Measurements from ENCODE around the gene MSN. TPM values are rescaled to one million over a fixed set of nuclear protein-coding genes. Genes with fewer than 3 reads are reported as not detected.
"Not testable (repeated sequence)": the region's sequence is repeated elsewhere in the genome, so short reads cannot be mapped to it uniquely, and the experiment has no call there.

Gene MSN
- total RNA-seq, 6 donors from 2014 or later: 160 to 508 (median 380) TPM

DNA sequence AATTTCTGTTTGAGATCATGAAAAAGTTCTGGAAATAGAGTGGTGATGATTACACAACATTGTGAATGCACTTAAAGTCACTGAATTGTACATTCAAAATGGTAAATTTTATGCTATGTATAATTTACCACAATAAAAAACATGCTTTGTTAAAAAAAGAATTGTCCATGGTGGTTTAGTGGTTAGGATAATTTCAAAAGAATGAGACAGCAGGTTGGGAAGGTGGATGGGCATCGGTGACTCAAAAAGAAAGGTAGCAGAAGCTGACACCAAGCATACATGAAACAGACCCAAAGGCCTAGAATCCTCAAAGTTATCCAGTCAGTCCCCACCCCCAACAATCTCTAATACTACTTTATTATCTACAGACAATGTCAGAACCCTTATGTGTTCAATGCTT is 91.1 kb downstream of the MSN start:
- no peaks in the 10 kb centered on the region for H3K9me3 ChIP-seq
- no peak overlapping the region for H3K27ac ChIP-seq
- TF ChIP-seq, protein P1, sequence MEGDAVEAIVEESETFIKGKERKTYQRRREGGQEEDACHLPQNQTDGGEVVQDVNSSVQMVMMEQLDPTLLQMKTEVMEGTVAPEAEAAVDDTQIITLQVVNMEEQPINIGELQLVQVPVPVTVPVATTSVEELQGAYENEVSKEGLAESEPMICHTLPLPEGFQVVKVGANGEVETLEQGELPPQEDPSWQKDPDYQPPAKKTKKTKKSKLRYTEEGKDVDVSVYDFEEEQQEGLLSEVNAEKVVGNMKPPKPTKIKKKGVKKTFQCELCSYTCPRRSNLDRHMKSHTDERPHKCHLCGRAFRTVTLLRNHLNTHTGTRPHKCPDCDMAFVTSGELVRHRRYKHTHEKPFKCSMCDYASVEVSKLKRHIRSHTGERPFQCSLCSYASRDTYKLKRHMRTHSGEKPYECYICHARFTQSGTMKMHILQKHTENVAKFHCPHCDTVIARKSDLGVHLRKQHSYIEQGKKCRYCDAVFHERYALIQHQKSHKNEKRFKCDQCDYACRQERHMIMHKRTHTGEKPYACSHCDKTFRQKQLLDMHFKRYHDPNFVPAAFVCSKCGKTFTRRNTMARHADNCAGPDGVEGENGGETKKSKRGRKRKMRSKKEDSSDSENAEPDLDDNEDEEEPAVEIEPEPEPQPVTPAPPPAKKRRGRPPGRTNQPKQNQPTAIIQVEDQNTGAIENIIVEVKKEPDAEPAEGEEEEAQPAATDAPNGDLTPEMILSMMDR (IDR thresholded peaks at IDR 0.05): no peak
- TF ChIP-seq POLR2A (IDR thresholded peaks at IDR 0.05): no peak
- TF ChIP-seq POLR2AphosphoS5 (IDR thresholded peaks at IDR 0.05): no peak
- no peak for TF ChIP-seq EP300 (IDR thresholded peaks at IDR 0.05)
- 58 to 93% methylated on average over 1 of the region's 1 CpG for WGBS, 2 donors
- H3K4me3 ChIP-seq: no peak overlapping the region
- H3K36me3 ChIP-seq: no peaks in the 10 kb centered on the region
- ATAC-seq (ENCODE audit: low FRiP score in 2 of 2): no peak
- H3K27me3 ChIP-seq: no peaks in the 10 kb centered on the region
- DNase-seq: no peak
- H3K4me1 ChIP-seq: no peaks in the 10 kb centered on the region

DNA sequence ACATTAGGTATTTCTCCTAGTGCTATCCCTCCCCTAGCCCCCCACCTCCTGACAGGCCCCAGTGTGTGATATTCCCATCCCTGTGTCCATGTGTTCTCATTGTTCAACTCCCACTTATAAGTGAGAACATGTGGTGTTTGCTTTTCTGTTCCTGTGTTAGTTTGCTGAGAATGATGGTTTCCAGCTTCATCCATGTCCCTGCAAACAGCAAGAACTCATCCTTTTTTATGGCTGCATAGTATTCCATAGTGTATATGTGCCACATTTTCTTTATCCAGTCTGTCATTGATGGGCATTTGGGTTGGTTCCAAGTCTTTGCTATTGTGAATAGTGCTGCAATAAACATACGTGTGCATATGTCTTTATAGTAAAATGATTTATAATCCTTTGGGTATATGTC is 92.1 kb downstream of the MSN start:
- H3K9me3 ChIP-seq; H3K4me1 ChIP-seq; H3K4me3 ChIP-seq; DNase-seq; H3K27ac ChIP-seq; ATAC-seq (ENCODE audit: low FRiP score in 2 of 2); H3K27me3 ChIP-seq; H3K36me3 ChIP-seq: not testable (repeated sequence)
- WGBS, 2 donors: 66 to 83% methylated on average over 1 of the region's 1 CpG

DNA sequence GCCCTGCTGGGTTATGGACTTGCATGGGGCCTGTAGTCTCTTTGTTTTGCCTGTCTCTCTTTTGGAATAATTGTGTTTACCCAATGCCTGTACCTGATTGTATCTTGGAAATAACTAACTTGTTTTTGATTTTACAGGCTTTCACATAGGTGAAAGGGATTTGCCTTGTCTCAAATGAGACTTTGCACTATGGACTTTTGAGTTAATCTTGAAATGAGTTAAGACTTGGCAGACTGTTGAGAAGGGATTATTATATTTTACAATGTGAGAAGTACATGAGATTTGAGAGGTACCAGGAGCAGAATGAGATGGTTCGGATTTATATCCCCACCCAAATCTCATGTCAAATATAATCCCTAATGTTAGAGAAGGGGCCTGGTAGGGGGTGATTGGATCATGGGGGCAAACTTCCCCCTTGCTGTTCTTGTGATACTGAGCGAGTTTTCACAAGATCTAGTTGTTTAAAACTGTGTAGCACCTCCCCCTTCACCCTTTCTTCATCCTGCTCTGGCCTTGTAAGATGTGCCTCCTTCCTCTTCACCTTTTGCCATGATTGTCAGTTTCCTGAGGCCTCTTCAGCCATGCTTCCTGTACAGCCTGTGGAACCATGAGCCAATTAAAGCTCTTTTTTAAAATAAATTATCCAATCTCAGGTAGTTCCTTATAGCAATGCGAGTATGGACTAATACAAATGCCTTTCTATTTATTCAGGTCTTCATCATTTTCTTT is 102.3 kb downstream of the MSN start:
- no peak for ATAC-seq (ENCODE audit: low FRiP score in 2 of 2)
- TF ChIP-seq EP300 (IDR thresholded peaks at IDR 0.05) (no peak), POLR2AphosphoS5 (IDR thresholded peaks at IDR 0.05) (no peak), POLR2A (IDR thresholded peaks at IDR 0.05) (no peak)
- TF ChIP-seq, protein P1 (IDR thresholded peaks at IDR 0.05): no peak

DNA sequence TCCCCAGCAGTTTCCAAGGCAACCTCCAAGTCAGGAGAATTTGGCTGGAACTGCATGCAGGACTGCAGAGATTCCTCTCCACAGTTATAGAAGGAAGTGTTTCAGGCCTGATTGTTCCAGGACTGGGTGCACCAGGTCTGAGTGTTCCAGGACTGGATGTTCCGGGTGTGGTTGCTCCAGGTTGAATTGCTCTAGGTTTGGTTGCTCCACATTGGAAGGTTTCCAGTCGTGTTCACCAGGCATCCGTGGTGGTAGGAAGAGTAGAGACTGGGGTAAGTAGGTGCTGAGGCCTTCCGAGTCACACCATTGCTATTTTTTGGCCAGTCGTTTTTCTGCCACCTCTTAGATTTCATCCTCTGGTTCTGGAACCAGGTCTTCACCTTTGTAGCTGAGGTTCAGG is 105.4 kb downstream of the MSN start:
- H3K27me3 ChIP-seq: no peaks in the 10 kb centered on the region
- H3K9me3 ChIP-seq: no peaks in the 10 kb centered on the region
- TF ChIP-seq EP300 (IDR thresholded peaks at IDR 0.05): no peak
- TF ChIP-seq, protein P1 (IDR thresholded peaks at IDR 0.05): no peak
- no peak for TF ChIP-seq POLR2AphosphoS5 (IDR thresholded peaks at IDR 0.05)
- TF ChIP-seq POLR2A (IDR thresholded peaks at IDR 0.05): no peak
- H3K4me3 ChIP-seq: no peak overlapping the region
- ATAC-seq (ENCODE audit: low FRiP score in 2 of 2) (no peak), DNase-seq (peak in 1 of 2 donors; percentile 29)
- no peaks in the 10 kb centered on the region for H3K4me1 ChIP-seq
- H3K36me3 ChIP-seq: no peaks in the 10 kb centered on the region
- 78 to 80% methylated on average over 2 to 5 of the region's 5 CpGs for WGBS, 2 donors
- H3K27ac ChIP-seq: no peak overlapping the region

More for the DNA sequence above, 102.3 kb downstream of the MSN start:
- no peaks in the 10 kb centered on the region for H3K9me3 ChIP-seq
- no peaks in the 10 kb centered on the region for H3K36me3 ChIP-seq
- H3K4me1 ChIP-seq: no peaks in the 10 kb centered on the region
- 78 to 85% methylated on average over 2 to 3 of the region's 3 CpGs for WGBS, 2 donors
- no peak for DNase-seq
- H3K4me3 ChIP-seq: no peak overlapping the region
- no peaks in the 10 kb centered on the region for H3K27me3 ChIP-seq
- no peak overlapping the region for H3K27ac ChIP-seq

DNA sequence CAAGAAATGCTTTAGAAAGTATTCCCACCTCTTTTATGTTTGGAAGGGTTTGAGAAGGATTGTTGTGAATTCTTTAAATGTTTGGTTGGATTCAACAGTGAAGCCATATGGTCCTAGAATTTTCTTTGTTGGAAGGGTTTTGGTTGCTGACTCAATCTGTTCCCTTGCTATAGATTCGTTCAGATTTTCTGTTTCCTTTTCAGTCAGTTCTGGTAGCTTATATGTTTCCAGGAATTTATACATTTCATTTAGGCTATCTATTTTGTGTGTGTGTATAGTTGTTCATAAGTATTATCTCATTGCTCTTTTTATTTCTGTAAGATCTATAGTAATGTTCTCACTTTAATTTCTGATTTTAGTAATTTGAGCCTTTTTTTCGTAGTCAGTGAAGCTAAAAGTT is 114.4 kb downstream of the MSN start:
- DNase-seq (no peak), ATAC-seq (ENCODE audit: low FRiP score in 2 of 2) (no peak)
- no peaks in the 10 kb centered on the region for H3K27me3 ChIP-seq
- H3K4me1 ChIP-seq: no peaks in the 10 kb centered on the region
- H3K27ac ChIP-seq: no peak overlapping the region
- H3K9me3 ChIP-seq: no peaks in the 10 kb centered on the region
- TF ChIP-seq POLR2A (IDR thresholded peaks at IDR 0.05) (no peak), EP300 (IDR thresholded peaks at IDR 0.05) (no peak), POLR2AphosphoS5 (IDR thresholded peaks at IDR 0.05) (no peak)
- TF ChIP-seq, protein P1 (IDR thresholded peaks at IDR 0.05): no peak
- WGBS, 2 donors: 86 to 87% methylated on average over 2 of the region's 2 CpGs
- no peaks in the 10 kb centered on the region for H3K36me3 ChIP-seq
- H3K4me3 ChIP-seq: no peak overlapping the region
